ENCODE results near the gene CCDC195.
"Not testable (repeated sequence)": the region's sequence is repeated elsewhere in the genome, so short reads cannot be mapped to it uniquely, and the experiment has no call there.

Gene CCDC195

GRCh38 chr2:224689539-224689938 lies 26.6 kb downstream of the CCDC195 start:
- no peak for DNase-seq

- DNase-seq, result no peak
These were observed 27.2 kb downstream of the CCDC195 start for GRCh38 chr2:224688997-224689396.

DNA sequence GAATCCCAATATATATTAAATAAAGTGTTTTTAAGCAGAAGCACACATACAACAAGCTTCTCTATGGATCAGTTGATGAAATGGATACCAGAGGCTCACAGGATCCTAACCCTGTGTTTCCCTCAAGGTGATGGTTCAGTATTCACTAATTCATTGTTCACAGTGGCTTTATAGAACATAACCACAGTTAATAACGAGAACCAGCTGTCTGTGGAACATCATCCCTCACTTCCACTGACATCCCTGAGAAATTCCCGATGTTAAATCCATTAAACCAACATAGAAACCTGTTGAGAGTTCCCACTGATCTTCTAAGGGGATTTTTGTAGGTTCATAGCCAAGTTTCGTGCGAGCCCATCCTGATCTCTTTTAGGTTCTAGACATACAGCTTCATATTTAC lies 29.0 kb downstream of the CCDC195 start:
- DNase-seq, result no peak

DNA sequence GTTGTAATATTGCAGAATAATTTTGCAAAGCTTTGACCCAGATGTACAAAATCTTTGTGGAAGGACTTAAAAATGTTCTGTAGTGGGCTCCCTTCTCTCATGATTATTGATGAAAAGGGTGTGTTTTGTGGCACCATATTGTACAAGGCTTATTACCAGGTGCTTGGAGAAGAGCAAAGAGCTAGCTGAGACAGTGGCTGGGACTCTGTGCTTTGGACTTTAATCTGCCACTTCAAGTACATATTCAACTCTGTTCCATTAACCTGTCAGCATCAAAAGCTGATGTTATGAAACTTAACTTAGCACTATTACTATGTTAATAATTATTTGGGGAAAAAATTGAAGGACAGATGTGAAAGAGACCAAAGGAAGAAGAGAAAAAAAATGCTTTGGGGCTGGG lies 31.0 kb downstream of the CCDC195 start:
- DNase-seq, result no peak

GRCh38 chr2:224682134-224682533 lies 34.0 kb downstream of the CCDC195 start:
- peak; percentile 11 for DNase-seq

- peak; percentile 75 for DNase-seq
These were observed 44.4 kb downstream of the CCDC195 start for GRCh38 chr2:224671731-224672130.

GRCh38 chr2:224670203-224670602 lies 46.0 kb downstream of the CCDC195 start:
- DNase-seq, result no peak

DNA sequence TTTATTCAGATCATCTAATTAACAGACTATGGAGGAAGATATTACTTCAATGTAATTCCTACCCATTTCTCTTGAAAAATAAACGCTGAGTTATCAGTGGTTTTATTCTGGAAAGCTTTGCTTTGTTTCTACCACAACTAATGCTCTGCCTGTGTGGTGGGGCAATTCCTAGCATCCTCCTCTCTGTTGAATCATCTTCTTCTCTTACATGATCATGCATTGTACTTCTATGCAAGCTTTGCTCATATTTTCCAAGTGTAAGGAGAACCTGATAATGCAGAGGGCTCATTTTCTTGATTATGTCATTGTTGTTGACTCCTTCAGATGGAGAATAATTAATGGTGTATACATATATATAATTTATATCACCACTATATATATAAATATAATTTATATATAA lies 46.7 kb downstream of the CCDC195 start:
- no peak for DNase-seq

DNA sequence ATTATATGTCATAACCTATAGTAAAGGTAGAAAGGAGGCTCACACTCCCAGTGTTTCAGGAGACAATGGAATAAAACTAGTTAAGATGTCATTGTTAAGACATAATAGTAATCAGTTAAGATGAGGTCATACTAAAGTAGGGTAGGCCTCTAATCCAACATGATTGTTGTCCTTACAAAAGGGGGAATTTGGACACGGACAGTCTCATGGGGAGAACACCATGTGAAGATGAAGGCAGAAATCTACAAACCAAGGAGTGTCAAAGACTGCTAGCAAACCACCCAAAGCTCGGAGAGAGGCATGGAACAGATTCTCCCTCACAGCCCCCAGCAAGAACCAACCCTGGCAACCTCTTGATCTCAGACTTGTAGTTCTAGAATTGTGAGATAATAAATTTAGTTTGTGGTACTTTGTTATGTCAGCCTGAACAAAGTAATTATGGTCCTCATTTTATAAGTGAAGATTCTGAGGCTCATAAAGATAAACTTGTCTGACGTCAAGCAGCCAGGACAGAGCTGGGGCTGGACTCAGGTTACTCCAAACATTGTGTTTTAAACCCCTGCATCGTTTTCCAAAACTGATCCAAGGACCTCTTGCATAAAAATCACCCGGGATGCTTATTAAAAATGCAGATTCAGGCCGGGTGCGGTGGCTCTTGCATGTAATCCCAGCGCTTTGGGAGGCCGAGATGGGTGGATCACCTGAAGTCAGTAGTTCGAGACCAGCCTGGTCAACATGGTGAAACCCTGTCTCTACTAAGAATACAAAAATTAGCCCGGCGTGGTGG lies 47.8 kb downstream of the CCDC195 start:
- no peak for DNase-seq

DNA sequence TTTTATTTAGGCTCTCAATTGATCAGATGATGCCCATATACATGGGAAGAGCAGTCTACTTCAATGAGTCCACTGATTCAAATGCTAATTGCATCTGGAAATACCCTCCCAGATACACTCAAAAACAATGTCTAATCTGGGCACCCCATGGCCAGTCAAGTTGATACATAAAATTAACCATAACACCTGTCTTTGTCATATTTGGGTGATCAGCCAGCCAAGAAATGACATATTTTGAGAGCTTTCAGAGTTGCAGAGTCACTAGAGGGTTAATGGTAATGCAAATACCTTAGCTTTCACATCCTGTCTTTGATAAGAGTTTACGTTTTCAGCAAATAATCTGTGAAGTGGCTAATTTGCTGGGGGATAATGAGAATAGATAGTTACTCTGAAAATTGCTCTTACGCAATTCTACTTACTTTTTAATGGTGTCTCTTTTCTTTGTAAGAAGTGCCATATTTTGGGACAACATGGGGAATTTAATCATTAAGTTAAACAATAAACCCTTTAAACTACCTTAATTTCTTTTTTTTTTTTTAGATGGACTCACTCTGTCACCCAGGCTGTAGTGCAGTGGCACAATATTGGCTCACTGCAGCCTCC lies 49.1 kb downstream of the CCDC195 start:
- no peak for DNase-seq

GRCh38 chr2:224663322-224663721 lies 52.8 kb downstream of the CCDC195 start:
- DNase-seq, result not testable (repeated sequence)

DNA sequence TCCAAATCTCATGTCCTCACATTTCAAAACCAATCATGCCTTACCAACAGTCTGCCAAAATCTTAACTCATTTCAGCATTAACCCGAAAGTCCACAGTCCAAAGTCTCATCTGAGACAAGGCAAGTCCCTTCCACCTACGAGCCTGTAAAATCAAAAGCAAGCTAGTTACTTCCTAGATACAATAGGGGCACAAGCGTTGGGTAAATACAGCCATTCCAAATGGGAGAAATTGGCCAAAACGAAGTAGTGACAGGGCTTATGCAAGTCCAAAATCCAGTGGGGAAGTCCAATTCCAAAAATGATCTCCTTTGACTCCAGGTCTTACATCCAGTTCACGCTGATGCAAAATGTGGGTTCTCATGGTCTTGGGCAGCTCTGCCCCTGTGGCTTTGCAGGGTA lies 54.5 kb downstream of the CCDC195 start:
- DNase-seq, result not testable (repeated sequence)

- DNase-seq, result no peak
These were observed 56.5 kb downstream of the CCDC195 start for GRCh38 chr2:224659714-224660113.

- DNase-seq, result no peak
These were observed 57.3 kb downstream of the CCDC195 start for GRCh38 chr2:224658780-224659405.

DNA sequence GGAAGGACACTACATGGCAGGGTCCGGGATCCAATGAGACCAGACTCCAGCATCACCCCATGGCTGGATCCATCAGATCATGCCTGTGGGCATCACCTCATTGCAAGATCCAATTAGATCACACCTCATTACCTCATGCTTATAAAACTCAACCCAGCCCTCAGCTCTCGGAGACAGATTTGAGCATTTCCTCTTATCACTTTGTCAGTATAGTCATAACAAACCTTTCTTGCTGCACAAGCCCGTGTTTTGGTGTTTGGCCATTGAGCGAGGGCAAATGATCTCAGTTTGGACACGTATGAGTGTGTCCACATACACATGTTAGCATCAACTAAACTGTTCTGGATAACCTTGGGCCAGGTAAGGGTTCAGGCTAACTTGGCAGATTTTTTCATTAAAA lies 58.8 kb downstream of the CCDC195 start:
- DNase-seq, result no peak

DNA sequence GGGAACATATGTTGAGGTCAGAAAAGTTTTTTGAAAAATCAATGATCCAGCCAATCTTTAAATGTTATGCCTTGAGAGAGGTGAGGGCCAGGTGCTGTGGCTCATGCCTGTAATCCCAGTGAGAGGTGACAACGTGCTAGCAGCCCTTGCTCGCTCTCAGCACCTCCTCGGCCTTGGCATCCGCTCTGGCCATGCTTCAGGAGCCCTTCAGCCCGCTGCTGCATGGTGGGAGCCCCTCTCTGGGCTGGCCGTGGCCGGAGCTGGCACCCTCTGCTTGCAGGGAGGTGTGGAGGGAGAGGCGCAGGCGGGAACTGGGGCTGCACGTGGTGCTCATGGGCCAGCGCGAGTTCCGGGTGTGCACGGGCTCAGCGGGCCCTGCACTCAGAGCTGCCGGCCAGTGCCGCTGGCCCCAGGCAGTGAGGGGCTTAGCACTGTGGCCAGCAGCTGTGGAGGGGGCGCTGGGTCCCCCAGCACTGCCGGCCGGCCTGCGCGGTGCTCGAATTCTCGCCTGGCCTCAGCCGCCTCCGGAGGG lies 61.1 kb downstream of the CCDC195 start:
- DNase-seq, result no peak
